IMR-90 (cell line): ENCODE data around the gene TCF12. TPM values are rescaled to one million over a fixed set of nuclear protein-coding genes. Genes with fewer than 3 reads are reported as not detected.

Experiments used
- ATAC-seq: fragments of 200-7000 bp; cut with Tn5 transposase; 2 replicates; pipeline ENCODE4 v1.9.1; 2020; ENCODE audit warnings: low read depth, mild to moderate bottlenecking, moderate library complexity
- BruUV-seq: library from RNA; stranded (reverse); fragments of 400-500 nt; replicated peaks from 2 replicates; lab custom pipeline; 2021; lab: Mats Ljungman, UMichigan
- CTCF ChIA-PET: fragments of 300-600 bp; formaldehyde crosslinking; extraction: SDS; loops from one replicate; lab custom pipeline; 2021; ENCODE audit warnings: antibody characterized with exemption; lab: Yijun Ruan, JAX
- POLR2A ChIA-PET: fragments of 300-600 bp; sonication (Branson Sonifier 250); formaldehyde crosslinking; loops from one replicate; lab custom pipeline; 2022; ENCODE audit warnings: antibody characterized with exemption; ENCODE audit not compliant: unreplicated experiment; lab: Charles Lee
- DNase-seq: peaks from one replicate; pipeline ENCODE4 v3.0.0; 2013
- H2AFZ ChIP-seq: replicated peaks from 2 replicates; pipeline ENCODE3; 2013; ENCODE audit warnings: low read length, mild to moderate bottlenecking; ENCODE audit not compliant: poor library complexity
- H2AK5ac ChIP-seq: 2 replicates; pipeline ENCODE4 v1.6.1; 2013; ENCODE audit warnings: low read depth, low read length, inconsistent platforms
- H2AK9ac ChIP-seq: replicated peaks from 2 replicates; pipeline ENCODE3; 2013; ENCODE audit warnings: mild to moderate bottlenecking, low read depth, low read length, moderate library complexity; ENCODE audit not compliant: poor library complexity
- H2BK120ac ChIP-seq: 2 replicates; pipeline ENCODE4 v1.6.1; 2013; ENCODE audit warnings: low read depth, low read length, inconsistent platforms
- H2BK15ac ChIP-seq: 3 replicates; pipeline ENCODE4 v1.6.1; 2013; ENCODE audit warnings: low read depth, low read length, inconsistent platforms
- H2BK20ac ChIP-seq: 2 replicates; pipeline ENCODE4 v1.6.1; 2013; ENCODE audit warnings: low read depth, mild to moderate bottlenecking, inconsistent platforms, low read length, moderate library complexity
- H2BK5ac ChIP-seq: 2 replicates; pipeline ENCODE4 v1.6.1; 2013; ENCODE audit warnings: mild to moderate bottlenecking, low read depth, low read length, inconsistent platforms; ENCODE audit not compliant: poor library complexity, severe bottlenecking
- H3K14ac ChIP-seq: replicated peaks from 2 replicates; pipeline ENCODE4 v1.6.1; 2013; ENCODE audit warnings: low read depth, low read length, inconsistent platforms
- H3K18ac ChIP-seq: 2 replicates; pipeline ENCODE4 v1.6.1; 2013; ENCODE audit warnings: low read depth, low read length, control low read depth
- H3K23ac ChIP-seq: 2 replicates; pipeline ENCODE4 v1.6.1; 2013; ENCODE audit warnings: low read depth, low read length, inconsistent platforms
- H3K27ac ChIP-seq: 2 replicates; pipeline ENCODE4 v1.5.1; 2013; ENCODE audit warnings: mild to moderate bottlenecking, control low read depth, low read length; ENCODE audit not compliant: insufficient read depth
- H3K27me3 ChIP-seq: 2 replicates; pipeline ENCODE4 v1.6.1; 2013; ENCODE audit warnings: low read length; ENCODE audit not compliant: control insufficient read depth, insufficient read depth
- H3K36me3 ChIP-seq: 2 replicates; pipeline ENCODE4 v1.6.1; 2013; ENCODE audit warnings: low read length, mixed read lengths; ENCODE audit not compliant: control insufficient read depth, insufficient read depth
- H3K4ac ChIP-seq: 2 replicates; pipeline ENCODE4 v1.6.1; 2013; ENCODE audit warnings: low read depth, low read length, inconsistent platforms
- H3K4me1 ChIP-seq: 2 replicates; pipeline ENCODE4 v1.6.1; 2013; ENCODE audit warnings: low read length, mixed read lengths; ENCODE audit not compliant: control insufficient read depth, insufficient read depth
- H3K4me2 ChIP-seq: 2 replicates; pipeline ENCODE4 v1.6.1; 2013; ENCODE audit warnings: low read depth, mild to moderate bottlenecking, control low read depth, low read length, moderate library complexity
- H3K4me3 ChIP-seq: 2 replicates; pipeline ENCODE4 v1.5.1; 2013; ENCODE audit warnings: low read depth, mild to moderate bottlenecking, control low read depth, low read length, moderate library complexity; ENCODE audit not compliant: insufficient read depth
- H3K56ac ChIP-seq: 2 replicates; pipeline ENCODE4 v1.6.1; 2013; ENCODE audit warnings: low read length, inconsistent platforms; ENCODE audit not compliant: insufficient read depth; ENCODE audit errors: extremely low read depth
- H3K79me1 ChIP-seq, 2 experiments: 2 replicates each; pipeline ENCODE4 v1.6.1; 2013; ENCODE audit warnings: low read length in 2 of 2, inconsistent platforms in 1 of 2, low read depth in 1 of 2
- H3K9ac ChIP-seq: 2 replicates; pipeline ENCODE4 v1.6.1; 2013; ENCODE audit warnings: low read depth, low read length, control low read depth
- H3K9me1 ChIP-seq: 2 replicates; pipeline ENCODE4 v1.6.1; 2013; ENCODE audit warnings: low read length, inconsistent platforms; ENCODE audit not compliant: insufficient read depth
- H3K9me3 ChIP-seq: 2 replicates; pipeline ENCODE4 v1.6.1; 2013; ENCODE audit warnings: low read length; ENCODE audit not compliant: control insufficient read depth, insufficient read depth
- H4K20me1 ChIP-seq: 2 replicates; pipeline ENCODE4 v1.6.1; 2013; ENCODE audit warnings: low read length, inconsistent platforms; ENCODE audit not compliant: insufficient read depth
- H4K5ac ChIP-seq: 2 replicates; pipeline ENCODE4 v1.6.1; 2013; ENCODE audit warnings: mild to moderate bottlenecking, low read depth, low read length, control low read depth
- H4K8ac ChIP-seq, 2 experiments: 2 replicates each; pipeline ENCODE4 v1.6.1; 2013; ENCODE audit warnings: low read depth in 2 of 2, low read length in 2 of 2, control low read depth in 1 of 2, inconsistent platforms in 1 of 2
- H4K91ac ChIP-seq: 2 replicates; pipeline ENCODE4 v1.6.1; 2013; ENCODE audit warnings: low read depth, low read length, inconsistent platforms; ENCODE audit not compliant: insufficient read depth
- BHLHE40 ChIP-seq: fragments of 150-350 bp; IDR thresholded peaks from 2 replicates; pipeline ENCODE4 v1.6.1; 2016; ENCODE audit warnings: mild to moderate bottlenecking, low read depth, low read length
- CEBPB ChIP-seq: IDR thresholded peaks from 2 replicates; pipeline ENCODE4 v1.6.1; 2012; ENCODE audit warnings: low read depth, low read length, improper control_type of control experiment
- CHD1 ChIP-seq: IDR thresholded peaks from 2 replicates; pipeline ENCODE4 v1.6.1; 2012; ENCODE audit warnings: low read depth, low read length, improper control_type of control experiment
- FOS ChIP-seq: fragments of 150-350 bp; IDR thresholded peaks from 2 replicates; pipeline ENCODE4 v1.6.1; 2016; ENCODE audit warnings: low read depth, low read length
- MAFK ChIP-seq: IDR thresholded peaks from 2 replicates; pipeline ENCODE4 v1.6.1; 2012; ENCODE audit warnings: low read depth, low read length, improper control_type of control experiment
- MAZ ChIP-seq: IDR thresholded peaks from 2 replicates; pipeline ENCODE4 v1.6.1; 2012; ENCODE audit warnings: low read depth, mild to moderate bottlenecking, low read length, improper control_type of control experiment, moderate library complexity, borderline replicate concordance
- MXI1 ChIP-seq: IDR thresholded peaks from 2 replicates; pipeline ENCODE4 v1.6.1; 2012; ENCODE audit warnings: low read depth, mild to moderate bottlenecking, low read length, moderate library complexity, borderline replicate concordance
- NFE2L2 ChIP-seq: fragments of 150-350 bp; IDR thresholded peaks from 2 replicates; pipeline ENCODE4 v1.6.1; 2016; ENCODE audit warnings: low read depth, mild to moderate bottlenecking, low read length
- POLR2A ChIP-seq: IDR thresholded peaks from 2 replicates; pipeline ENCODE4 v1.6.1; 2012; ENCODE audit warnings: mild to moderate bottlenecking, low read depth, low read length
- RAD21 ChIP-seq: IDR thresholded peaks from 2 replicates; pipeline ENCODE4 v1.6.1; 2012; ENCODE audit warnings: low read length, improper control_type of control experiment
- RCOR1 ChIP-seq: IDR thresholded peaks from 2 replicates; pipeline ENCODE4 v1.6.1; 2012; ENCODE audit warnings: mild to moderate bottlenecking, low read length, improper control_type of control experiment; ENCODE audit not compliant: insufficient replicate concordance
- RFX5 ChIP-seq: IDR thresholded peaks from 2 replicates; pipeline ENCODE4 v1.8.0; 2012; ENCODE audit warnings: low read depth, mild to moderate bottlenecking, low read length, moderate library complexity
- SMC3 ChIP-seq: fragments of 150-350 bp; IDR thresholded peaks from 2 replicates; pipeline ENCODE4 v1.6.1; 2016; ENCODE audit warnings: low read depth, mild to moderate bottlenecking, antibody characterized with exemption, low read length, moderate library complexity
- USF2 ChIP-seq: fragments of 150-350 bp; IDR thresholded peaks from 2 replicates; pipeline ENCODE4 v1.6.1; 2017; ENCODE audit warnings: mild to moderate bottlenecking, antibody characterized with exemption, low read length, low read depth
- dilution Hi-C: fragments of 300-500 bp; cut with HindIII; formaldehyde crosslinking; loops from one replicate; pipeline ENCODE4 v1.14.3; 2018; ENCODE audit warnings: low sequenced_read_pairs; ENCODE audit not compliant: unreplicated experiment
- in situ Hi-C: fragments of 300-500 bp; cut with MboI; formaldehyde crosslinking; loops from 3 replicates; pipeline ENCODE4 v1.14.3; 2019; ENCODE audit warnings: low sequenced_read_pairs, inconsistent platforms, mixed read lengths
- intact Hi-C: fragments of 100-400 bp; cut with micrococcal nuclease; formaldehyde crosslinking; loops from 2 replicates; pipeline ENCODE4 v1.10.0; 2022
- polyA plus RNA-seq, 3 experiments: library from polyadenylated mRNA; depleted of rRNA; stranded (reverse); fragments of >200 nt; gene quantifications; 2 replicates each; pipeline ENCODE4 v1.2.3, GENCODE V29; 2012; ENCODE audit warnings: low replicate concordance in 1 of 3
- total RNA-seq: library from RNA; depleted of rRNA; stranded (reverse); fragments of >200 nt; gene quantifications from 2 replicates; pipeline ENCODE4 v1.2.3, GENCODE V29; 2012
- TF ChIP-seq, protein P1 (sequence below): conservative IDR thresholded peaks from 2 replicates; pipeline ENCODE4 v1.5.1; 2012; ENCODE audit warnings: mild to moderate bottlenecking, low read depth, low read length, improper control_type of control experiment
- TF ChIP-seq, protein P2 (sequence below): fragments of 150-350 bp; IDR thresholded peaks from 2 replicates; pipeline ENCODE4 v1.6.1; 2016; ENCODE audit warnings: low read depth, mild to moderate bottlenecking, low read length, moderate library complexity, borderline replicate concordance

Gene TCF12
- total and polyA plus RNA-seq, 2 of the 4 experiments (the other 2 are of a cell fraction), result 79.4 to 160 TPM

- Histone ChIP-seq H3K27me3 (no peaks in the 10 kb centered on the region), H2AFZ (no peak overlapping the region), H3K27ac (no peak overlapping the region), H4K8ac (no peak overlapping the region), H2BK20ac (no peak overlapping the region), H4K20me1 (peaks cover 6% of the 10 kb centered on the region; the same call in 1 of the 2 replicates), H3K18ac (no peak overlapping the region), H3K56ac (no peak overlapping the region), H4K91ac (no peak overlapping the region), H2BK15ac (no peak overlapping the region), H3K9ac (no peak overlapping the region), H3K14ac (no peak overlapping the region), H4K5ac (no peak overlapping the region), H3K36me3 (no peaks in the 10 kb centered on the region), H2BK120ac (no peak overlapping the region), H3K4ac (no peak overlapping the region), H3K23ac (peak overlapping the region; percentile 4; the same call in 1 of the 2 replicates), H3K79me1 (peaks cover 9 to 49% of the 10 kb centered on the region in 2 experiments), H3K4me2 (peak overlapping the region; percentile 77; the same call in 1 of the 2 replicates), H3K9me3 (no peaks in the 10 kb centered on the region), H2AK9ac (no peak overlapping the region), H3K4me3 (no peak overlapping the region), H3K9me1 (peaks cover 9% of the 10 kb centered on the region; the same call in 1 of the 2 replicates), H2AK5ac (no peak overlapping the region), H2BK5ac (no peak overlapping the region), H3K4me1 (peaks cover 2% of the 10 kb centered on the region; the same call in 1 of the 2 replicates)
- TF ChIP-seq, protein P1, sequence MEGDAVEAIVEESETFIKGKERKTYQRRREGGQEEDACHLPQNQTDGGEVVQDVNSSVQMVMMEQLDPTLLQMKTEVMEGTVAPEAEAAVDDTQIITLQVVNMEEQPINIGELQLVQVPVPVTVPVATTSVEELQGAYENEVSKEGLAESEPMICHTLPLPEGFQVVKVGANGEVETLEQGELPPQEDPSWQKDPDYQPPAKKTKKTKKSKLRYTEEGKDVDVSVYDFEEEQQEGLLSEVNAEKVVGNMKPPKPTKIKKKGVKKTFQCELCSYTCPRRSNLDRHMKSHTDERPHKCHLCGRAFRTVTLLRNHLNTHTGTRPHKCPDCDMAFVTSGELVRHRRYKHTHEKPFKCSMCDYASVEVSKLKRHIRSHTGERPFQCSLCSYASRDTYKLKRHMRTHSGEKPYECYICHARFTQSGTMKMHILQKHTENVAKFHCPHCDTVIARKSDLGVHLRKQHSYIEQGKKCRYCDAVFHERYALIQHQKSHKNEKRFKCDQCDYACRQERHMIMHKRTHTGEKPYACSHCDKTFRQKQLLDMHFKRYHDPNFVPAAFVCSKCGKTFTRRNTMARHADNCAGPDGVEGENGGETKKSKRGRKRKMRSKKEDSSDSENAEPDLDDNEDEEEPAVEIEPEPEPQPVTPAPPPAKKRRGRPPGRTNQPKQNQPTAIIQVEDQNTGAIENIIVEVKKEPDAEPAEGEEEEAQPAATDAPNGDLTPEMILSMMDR, result no peak
- TF ChIP-seq RCOR1, result no peak
- TF ChIP-seq NFE2L2, result no peak
- no peak for TF ChIP-seq USF2
- no peak for TF ChIP-seq SMC3
- no peak for TF ChIP-seq MAZ
- TF ChIP-seq, protein P2, sequence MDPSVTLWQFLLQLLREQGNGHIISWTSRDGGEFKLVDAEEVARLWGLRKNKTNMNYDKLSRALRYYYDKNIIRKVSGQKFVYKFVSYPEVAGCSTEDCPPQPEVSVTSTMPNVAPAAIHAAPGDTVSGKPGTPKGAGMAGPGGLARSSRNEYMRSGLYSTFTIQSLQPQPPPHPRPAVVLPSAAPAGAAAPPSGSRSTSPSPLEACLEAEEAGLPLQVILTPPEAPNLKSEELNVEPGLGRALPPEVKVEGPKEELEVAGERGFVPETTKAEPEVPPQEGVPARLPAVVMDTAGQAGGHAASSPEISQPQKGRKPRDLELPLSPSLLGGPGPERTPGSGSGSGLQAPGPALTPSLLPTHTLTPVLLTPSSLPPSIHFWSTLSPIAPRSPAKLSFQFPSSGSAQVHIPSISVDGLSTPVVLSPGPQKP, result no peak
- TF ChIP-seq MXI1, result no peak
- TF ChIP-seq MAFK, result no peak
- no peak for TF ChIP-seq BHLHE40
- TF ChIP-seq CHD1, result no peak
- TF ChIP-seq POLR2A, result no peak
- TF ChIP-seq RAD21, result no peak
- TF ChIP-seq CEBPB, result no peak
- no peak for TF ChIP-seq FOS
- no peak for TF ChIP-seq RFX5
- DNase-seq (no peak), ATAC-seq (no peak)
- CTCF ChIA-PET, result interaction anchor here (0.7 to 1.2 kb wide), 3 partner anchors 11 to 645 kb away, joined by 3 to 5 read pairs (median 4); no protein-coding TSS in a partner anchor
- no TSS peak for BruUV-seq
- POLR2A ChIA-PET, result interaction anchor here (0.6 kb wide), 1 partner anchor 16 kb away, joined by 5 read pairs; no protein-coding TSS in a partner anchor
- in situ Hi-C loops (loop anchor here (10.0 kb wide), 1 partner anchor 641 kb away; no protein-coding TSS in a partner anchor), intact Hi-C loops (loop anchor here (5.0 kb wide), 1 partner anchor 313 kb away; no protein-coding TSS in a partner anchor), dilution Hi-C loops (loop anchor here (25.0 kb wide), 1 partner anchor 648 kb away; no protein-coding TSS in a partner anchor)
Measured at GRCh38 chr15:57135800-57136199, 217.4 kb downstream of the TCF12 start.
